CD4-positive, alpha-beta T cell treated with Interferon gamma for 1 hour (primary cell): Measurements from ENCODE around the gene MGAT4D.
"Not testable (repeated sequence)": the region's sequence is repeated elsewhere in the genome, so short reads cannot be mapped to it uniquely, and the experiment has no call there.

Experiments used
- DNase-seq: peaks from one replicate; pipeline ENCODE4 v3.0.0-alpha.2; 2020

MGAT4D gene

GRCh38 chr4:140497747-140498636 is at the start of gene MGAT4D:
Gene MGAT4D (minus strand): TSS chr4:140498293. CDS start chr4:140498222, 71 bp downstream.
- no peak for DNase-seq

- no peak for DNase-seq
Observed at GRCh38 chr4:140533951-140534480, 35.9 kb upstream of the MGAT4D start.

- no peak for DNase-seq
Observed at GRCh38 chr4:140529434-140529833, 31.3 kb upstream of the MGAT4D start.

GRCh38 chr4:140523857-140524742 is 26.0 kb upstream of the MGAT4D start, which contains the start of gene ELMOD2:
Gene ELMOD2 (plus strand): TSS chr4:140524168. CDS start chr4:140525429, 1,261 bp downstream.
- DNase-seq, result peak; percentile 98

- no peak for DNase-seq
Observed at GRCh38 chr4:140523370-140523856, 25.3 kb upstream of the MGAT4D start.

- no peak for DNase-seq
Observed at GRCh38 chr4:140515423-140515822, 17.3 kb upstream of the MGAT4D start.

GRCh38 chr4:140513765-140514164 is 15.7 kb upstream of the MGAT4D start:
- DNase-seq, result not testable (repeated sequence)

- DNase-seq, result no peak
Observed at GRCh38 chr4:140504261-140504660, 6.2 kb upstream of the MGAT4D start.

- DNase-seq, result no peak
Observed at GRCh38 chr4:140499391-140499790, 1.3 kb upstream of the MGAT4D start.

- no peak for DNase-seq
Observed at GRCh38 chr4:140497405-140497746, 717 bp downstream of the MGAT4D start.

- no peak for DNase-seq
Observed at GRCh38 chr4:140485939-140486338, 12.2 kb downstream of the MGAT4D start.

- DNase-seq, result no peak
Observed at GRCh38 chr4:140483445-140483844, 14.6 kb downstream of the MGAT4D start.

GRCh38 chr4:140472156-140472555 is 25.9 kb downstream of the MGAT4D start:
- no peak for DNase-seq

- no peak for DNase-seq
Observed at GRCh38 chr4:140469791-140470733, 28.0 kb downstream of the MGAT4D start.

GRCh38 chr4:140466146-140466545 is 31.9 kb downstream of the MGAT4D start:
- no peak for DNase-seq

- DNase-seq, result no peak
Observed at GRCh38 chr4:140463614-140464013, 34.5 kb downstream of the MGAT4D start.

- DNase-seq, result no peak
Observed at GRCh38 chr4:140463182-140463581, 34.9 kb downstream of the MGAT4D start.

- no peak for DNase-seq
Observed at GRCh38 chr4:140450352-140450751, 47.7 kb downstream of the MGAT4D start.

- DNase-seq, result no peak
Observed at GRCh38 chr4:140448830-140449229, 49.3 kb downstream of the MGAT4D start.

- DNase-seq, result no peak
Observed at GRCh38 chr4:140448162-140448561, 49.9 kb downstream of the MGAT4D start.

- not testable (repeated sequence) for DNase-seq
Observed at GRCh38 chr4:140444347-140444746, 53.7 kb downstream of the MGAT4D start.

- DNase-seq, result no peak
Observed at GRCh38 chr4:140439644-140440142, 58.4 kb downstream of the MGAT4D start.
